Ishikawa (cell line): ENCODE measurements around the gene AKT1.

Source experiments
- CEBPB ChIP-seq: IDR thresholded peaks from 2 replicates; pipeline ENCODE4 v1.6.1; 2012
- CREB1 ChIP-seq: IDR thresholded peaks from 2 replicates; pipeline ENCODE4 v1.6.1; 2012; ENCODE audit warnings: low read depth
- EGR1 ChIP-seq: IDR thresholded peaks from 2 replicates; pipeline ENCODE4 v1.6.1; 2012
- EP300 ChIP-seq: IDR thresholded peaks from 2 replicates; pipeline ENCODE4 v1.6.1; 2012; ENCODE audit warnings: borderline replicate concordance
- FOXM1 ChIP-seq: IDR thresholded peaks from 2 replicates; pipeline ENCODE4 v1.6.1; 2012; ENCODE audit warnings: low read depth, borderline replicate concordance
- NFIC ChIP-seq: IDR thresholded peaks from 2 replicates; pipeline ENCODE4 v1.6.1; 2012
- RAD21 ChIP-seq: IDR thresholded peaks from 2 replicates; pipeline ENCODE4 v1.6.1; 2012; ENCODE audit warnings: low read depth
- TAF1 ChIP-seq: IDR thresholded peaks from 2 replicates; pipeline ENCODE4 v1.6.1; 2012; ENCODE audit warnings: low read depth, mild to moderate bottlenecking
- TCF12 ChIP-seq: IDR thresholded peaks from 2 replicates; pipeline ENCODE4 v1.6.1; 2012; ENCODE audit warnings: low read depth
- TEAD4 ChIP-seq: IDR thresholded peaks from 2 replicates; pipeline ENCODE4 v1.6.1; 2012
- YY1 ChIP-seq: IDR thresholded peaks from 2 replicates; pipeline ENCODE4 v1.6.1; 2012; ENCODE audit warnings: low read depth
- ZBTB7A ChIP-seq: IDR thresholded peaks from 2 replicates; pipeline ENCODE4 v1.6.1; 2012; ENCODE audit warnings: low read depth
- TF ChIP-seq, protein P1 (sequence below): IDR thresholded peaks from 2 replicates; pipeline ENCODE4 v1.6.1; 2012; ENCODE audit warnings: low read depth, mild to moderate bottlenecking
- TF ChIP-seq, protein P2 (sequence below): IDR thresholded peaks from 2 replicates; pipeline ENCODE4 v1.6.1; 2012
- TF ChIP-seq, protein P3 (sequence below): IDR thresholded peaks from 2 replicates; pipeline ENCODE4 v1.6.1; 2012

The AKT1 gene

DNA sequence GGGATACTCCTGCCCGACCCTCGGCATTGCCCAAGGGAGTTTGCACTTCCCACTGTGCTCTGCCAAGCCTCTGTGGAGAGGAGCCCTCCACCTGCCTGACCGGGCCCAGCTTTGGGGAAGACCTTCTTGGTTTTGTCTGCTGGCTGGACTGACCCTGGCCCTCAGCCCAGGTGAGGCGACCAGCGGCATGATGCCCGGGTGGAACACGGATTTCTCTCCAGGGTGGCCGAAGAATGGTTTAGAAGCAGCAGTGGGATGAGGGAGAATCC lies 21.0 kb upstream of the AKT1 start:
- TF ChIP-seq TEAD4 = no peak
- TF ChIP-seq RAD21 = no peak
- no peak for TF ChIP-seq YY1
- TF ChIP-seq, protein P1, sequence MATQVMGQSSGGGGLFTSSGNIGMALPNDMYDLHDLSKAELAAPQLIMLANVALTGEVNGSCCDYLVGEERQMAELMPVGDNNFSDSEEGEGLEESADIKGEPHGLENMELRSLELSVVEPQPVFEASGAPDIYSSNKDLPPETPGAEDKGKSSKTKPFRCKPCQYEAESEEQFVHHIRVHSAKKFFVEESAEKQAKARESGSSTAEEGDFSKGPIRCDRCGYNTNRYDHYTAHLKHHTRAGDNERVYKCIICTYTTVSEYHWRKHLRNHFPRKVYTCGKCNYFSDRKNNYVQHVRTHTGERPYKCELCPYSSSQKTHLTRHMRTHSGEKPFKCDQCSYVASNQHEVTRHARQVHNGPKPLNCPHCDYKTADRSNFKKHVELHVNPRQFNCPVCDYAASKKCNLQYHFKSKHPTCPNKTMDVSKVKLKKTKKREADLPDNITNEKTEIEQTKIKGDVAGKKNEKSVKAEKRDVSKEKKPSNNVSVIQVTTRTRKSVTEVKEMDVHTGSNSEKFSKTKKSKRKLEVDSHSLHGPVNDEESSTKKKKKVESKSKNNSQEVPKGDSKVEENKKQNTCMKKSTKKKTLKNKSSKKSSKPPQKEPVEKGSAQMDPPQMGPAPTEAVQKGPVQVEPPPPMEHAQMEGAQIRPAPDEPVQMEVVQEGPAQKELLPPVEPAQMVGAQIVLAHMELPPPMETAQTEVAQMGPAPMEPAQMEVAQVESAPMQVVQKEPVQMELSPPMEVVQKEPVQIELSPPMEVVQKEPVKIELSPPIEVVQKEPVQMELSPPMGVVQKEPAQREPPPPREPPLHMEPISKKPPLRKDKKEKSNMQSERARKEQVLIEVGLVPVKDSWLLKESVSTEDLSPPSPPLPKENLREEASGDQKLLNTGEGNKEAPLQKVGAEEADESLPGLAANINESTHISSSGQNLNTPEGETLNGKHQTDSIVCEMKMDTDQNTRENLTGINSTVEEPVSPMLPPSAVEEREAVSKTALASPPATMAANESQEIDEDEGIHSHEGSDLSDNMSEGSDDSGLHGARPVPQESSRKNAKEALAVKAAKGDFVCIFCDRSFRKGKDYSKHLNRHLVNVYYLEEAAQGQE = no peak
- TF ChIP-seq, protein P2, sequence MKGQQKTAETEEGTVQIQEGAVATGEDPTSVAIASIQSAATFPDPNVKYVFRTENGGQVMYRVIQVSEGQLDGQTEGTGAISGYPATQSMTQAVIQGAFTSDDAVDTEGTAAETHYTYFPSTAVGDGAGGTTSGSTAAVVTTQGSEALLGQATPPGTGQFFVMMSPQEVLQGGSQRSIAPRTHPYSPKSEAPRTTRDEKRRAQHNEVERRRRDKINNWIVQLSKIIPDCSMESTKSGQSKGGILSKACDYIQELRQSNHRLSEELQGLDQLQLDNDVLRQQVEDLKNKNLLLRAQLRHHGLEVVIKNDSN = no peak
- no peak for TF ChIP-seq FOXM1
- TF ChIP-seq, protein P3, sequence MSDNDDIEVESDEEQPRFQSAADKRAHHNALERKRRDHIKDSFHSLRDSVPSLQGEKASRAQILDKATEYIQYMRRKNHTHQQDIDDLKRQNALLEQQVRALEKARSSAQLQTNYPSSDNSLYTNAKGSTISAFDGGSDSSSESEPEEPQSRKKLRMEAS = no peak
- TF ChIP-seq TAF1 = no peak

DNA sequence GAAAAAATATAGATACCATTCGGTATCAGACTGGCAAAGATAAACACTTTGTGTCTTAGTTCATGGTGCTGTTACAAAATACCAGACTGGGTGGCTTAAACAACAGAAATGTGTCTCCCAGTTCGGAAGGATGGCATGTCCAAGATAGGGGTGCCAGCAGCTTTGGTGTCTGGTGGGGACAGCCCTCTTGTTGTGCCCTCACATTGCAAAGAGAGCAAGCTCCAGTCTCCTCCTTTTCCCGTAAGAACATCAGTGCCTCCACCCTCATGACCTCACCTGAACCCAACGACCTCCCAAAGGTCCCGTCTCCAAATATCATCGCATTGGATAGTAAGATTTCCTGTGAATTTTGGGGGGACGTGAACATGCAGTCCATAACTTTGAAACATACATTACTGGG lies 17.7 kb upstream of the AKT1 start:
- TF ChIP-seq YY1 (no peak), NFIC (no peak), ZBTB7A (no peak), CEBPB (no peak), CREB1 (no peak), EP300 (no peak), EGR1 (no peak), RAD21 (no peak), TCF12 (no peak), TAF1 (no peak), FOXM1 (no peak), TEAD4 (no peak)
- TF ChIP-seq, protein P1 = no peak
- TF ChIP-seq, protein P3 = no peak
- TF ChIP-seq, protein P2 = no peak

DNA sequence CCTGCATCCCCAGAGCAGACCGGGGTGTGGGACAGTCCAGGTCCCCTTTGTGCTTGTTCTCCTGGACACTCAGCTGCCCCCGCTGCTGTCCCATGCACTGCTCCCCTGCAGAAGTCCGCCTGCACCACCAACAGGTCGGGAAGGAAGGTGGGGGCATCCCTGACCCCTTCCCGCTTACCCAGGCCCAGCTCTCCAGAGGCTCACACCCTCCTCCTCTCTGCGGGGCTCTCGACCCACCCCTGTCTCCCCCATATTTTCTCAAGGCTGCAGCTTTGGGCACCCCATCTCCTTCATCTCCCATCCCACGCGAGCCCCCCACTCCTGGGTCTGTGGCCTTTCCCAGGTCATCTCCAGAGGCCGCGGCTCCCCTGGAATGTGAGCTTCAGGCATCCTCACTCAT lies 14.8 kb upstream of the AKT1 start:
- TF ChIP-seq NFIC (no peak), CEBPB (no peak), TCF12 (no peak), ZBTB7A (no peak), TEAD4 (no peak), CREB1 (no peak), RAD21 (no peak), YY1 (no peak), TAF1 (no peak), EGR1 (no peak), FOXM1 (no peak), EP300 (no peak)
- TF ChIP-seq, protein P2 = no peak
- TF ChIP-seq, protein P1 = no peak
- TF ChIP-seq, protein P3 = no peak

DNA sequence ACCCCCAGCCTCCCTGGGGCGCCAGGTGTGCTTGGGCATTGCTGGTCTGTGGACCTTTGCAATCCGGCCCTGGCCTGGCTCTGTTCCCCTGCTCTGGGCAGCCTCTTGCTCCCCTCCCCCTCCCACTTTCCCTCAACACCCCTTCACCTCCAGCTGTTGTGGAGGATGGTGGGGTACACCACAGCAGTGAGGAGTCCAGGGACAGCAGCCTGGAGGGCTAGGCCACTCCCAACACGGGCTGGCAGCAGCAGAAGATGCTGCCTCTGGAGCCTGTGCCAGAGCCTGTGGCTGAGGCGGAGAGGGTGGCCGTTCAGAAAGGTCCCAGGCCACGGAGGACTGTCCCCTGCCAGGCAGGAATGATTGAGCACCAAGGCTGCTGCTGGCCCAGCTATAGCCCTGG lies 12.9 kb upstream of the AKT1 start:
- TF ChIP-seq NFIC (no peak), ZBTB7A (no peak), FOXM1 (no peak), CEBPB (no peak), TAF1 (no peak), EGR1 (no peak), YY1 (no peak), RAD21 (no peak), TEAD4 (no peak)
- TF ChIP-seq, protein P3 = no peak
- TF ChIP-seq, protein P2 = no peak
